Measurements from ENCODE around the gene TRAT1.

The TRAT1 gene

DNA sequence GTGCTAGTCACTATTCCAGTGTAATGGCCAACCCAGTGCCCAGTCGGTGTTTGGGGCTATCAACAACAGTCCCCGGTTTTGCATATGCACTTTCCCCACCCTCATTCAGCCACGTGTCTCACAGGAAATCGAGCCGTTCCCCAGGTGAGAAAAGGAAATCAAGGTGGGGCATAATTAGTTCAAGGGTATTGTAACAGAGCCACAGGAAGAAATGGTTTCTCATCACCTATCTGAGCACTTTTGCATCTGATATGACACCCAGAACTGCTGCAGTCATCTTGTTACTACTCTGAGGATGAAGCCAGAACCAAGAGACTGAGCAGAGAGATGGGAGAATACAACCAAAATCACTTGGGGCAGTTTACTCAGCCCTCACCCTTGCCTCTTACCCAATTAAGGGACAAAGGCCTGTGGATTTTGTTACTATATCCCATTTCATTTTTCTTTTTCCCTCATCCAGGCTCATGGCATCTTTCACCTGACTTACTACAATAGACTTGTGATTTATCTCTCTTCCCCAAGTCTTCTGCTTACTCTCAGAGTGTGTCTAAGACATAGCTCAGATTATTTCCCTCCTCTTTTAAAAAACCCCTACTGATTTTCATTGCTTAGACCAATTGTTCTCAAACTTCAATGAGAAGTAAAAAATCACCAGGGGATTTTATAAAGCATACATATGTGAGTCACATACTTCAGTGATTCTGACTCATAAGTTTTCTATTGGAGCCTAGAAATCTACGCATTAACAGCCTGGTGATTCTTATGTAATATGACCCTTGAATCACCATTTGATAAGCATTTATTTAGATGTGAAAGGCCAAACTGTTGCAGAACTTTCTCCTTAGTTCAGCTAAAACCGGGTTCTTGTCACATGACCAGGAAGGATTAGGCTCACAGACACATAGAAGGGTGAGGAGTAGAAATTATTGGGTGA, 40.5 kb downstream of the TRAT1 start:
- DNase-seq, result no peak

DNA sequence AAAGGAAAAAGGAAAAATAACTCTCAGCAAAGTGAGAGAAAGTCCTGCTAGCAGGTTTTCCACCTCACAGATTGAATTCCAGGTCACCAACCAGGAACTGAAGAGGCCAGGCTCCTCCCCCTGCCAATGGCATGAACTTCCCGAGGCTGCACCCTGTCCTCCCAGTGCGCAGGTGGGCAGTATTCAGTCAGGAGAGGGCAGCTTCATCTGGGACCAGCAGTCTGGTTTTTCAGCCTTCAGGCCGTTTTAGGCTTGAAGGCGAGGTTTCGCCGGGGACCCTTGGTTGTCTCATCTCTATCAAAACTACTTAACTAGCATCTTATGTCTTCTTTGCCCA, 41.2 kb downstream of the TRAT1 start:
- peak; percentile 16 for DNase-seq

DNA sequence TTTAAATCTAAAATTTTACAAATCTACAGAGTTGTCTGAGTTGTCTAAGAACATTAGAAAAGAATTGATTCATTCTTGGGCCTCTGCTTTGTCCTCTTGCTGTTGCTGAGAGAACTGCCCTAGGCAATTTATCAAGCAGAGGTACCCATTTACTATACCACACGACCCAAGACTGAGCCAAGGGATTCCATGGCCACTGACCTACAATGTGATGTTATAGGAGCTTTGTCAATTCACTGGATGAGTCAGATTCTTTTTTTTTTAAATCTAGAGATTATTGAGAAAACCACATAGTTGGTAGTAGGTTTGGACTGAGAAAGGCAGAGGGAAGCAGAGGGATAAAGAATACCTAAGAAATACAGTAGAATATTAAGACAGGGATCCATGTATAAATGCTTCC, 55.3 kb downstream of the TRAT1 start:
- DNase-seq, result no peak

DNA sequence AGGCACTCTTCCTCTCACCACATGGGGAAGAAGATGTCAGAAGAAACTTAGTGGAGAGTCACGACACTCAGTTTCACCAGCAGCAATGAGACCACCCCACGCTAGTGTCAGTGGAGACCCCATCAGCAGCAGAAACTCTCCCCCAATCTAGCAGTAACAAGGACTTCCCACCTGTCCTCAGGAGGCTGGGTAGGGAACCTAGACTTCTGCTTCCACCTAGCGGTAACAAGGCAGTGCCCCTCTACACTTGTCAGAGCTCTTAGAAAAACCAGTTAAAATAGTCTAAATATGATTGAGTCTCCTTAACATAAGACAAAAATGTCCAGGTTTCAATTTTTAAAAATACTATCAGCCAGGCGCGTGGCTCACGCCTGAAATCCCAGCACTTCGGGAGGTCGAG, 57.3 kb downstream of the TRAT1 start:
- no peak for DNase-seq

DNA sequence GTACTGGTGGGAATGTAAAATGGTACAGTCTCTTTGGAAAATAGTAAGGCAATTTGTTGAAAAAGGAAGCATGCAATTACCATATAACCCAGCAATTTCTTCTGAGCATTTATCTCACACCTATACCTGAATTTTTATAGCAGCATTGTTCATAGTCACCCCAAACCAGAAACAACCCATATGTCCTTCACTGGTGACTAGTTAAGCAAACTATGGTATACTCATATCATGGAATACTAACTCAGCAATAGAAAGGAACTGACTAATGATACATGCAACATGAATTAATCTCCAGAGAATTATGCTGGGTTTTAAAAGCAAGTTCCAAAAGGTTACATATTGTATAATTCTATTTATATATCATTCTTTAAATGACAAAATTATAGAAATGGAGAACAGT, 60.2 kb downstream of the TRAT1 start:
- DNase-seq, result no peak

DNA sequence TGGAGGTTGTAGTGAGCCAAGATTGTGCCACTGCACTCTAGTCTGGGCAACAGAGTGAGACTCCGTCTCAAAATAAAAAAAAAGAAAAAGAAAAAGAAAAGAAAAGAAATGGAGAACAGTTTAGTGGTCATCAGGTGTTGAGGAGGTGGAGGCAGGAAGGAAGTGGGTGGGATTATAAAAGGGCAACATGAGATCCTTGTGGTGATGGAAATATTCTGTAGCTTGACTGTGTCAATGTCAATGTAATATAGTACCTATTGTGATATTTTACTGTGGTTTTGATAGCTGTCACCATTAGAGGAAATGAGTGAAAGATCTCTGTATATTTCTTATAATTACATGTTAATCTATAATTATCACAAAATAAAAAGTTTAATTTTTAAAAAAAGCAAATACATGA, 60.8 kb downstream of the TRAT1 start:
- no peak for DNase-seq

DNA sequence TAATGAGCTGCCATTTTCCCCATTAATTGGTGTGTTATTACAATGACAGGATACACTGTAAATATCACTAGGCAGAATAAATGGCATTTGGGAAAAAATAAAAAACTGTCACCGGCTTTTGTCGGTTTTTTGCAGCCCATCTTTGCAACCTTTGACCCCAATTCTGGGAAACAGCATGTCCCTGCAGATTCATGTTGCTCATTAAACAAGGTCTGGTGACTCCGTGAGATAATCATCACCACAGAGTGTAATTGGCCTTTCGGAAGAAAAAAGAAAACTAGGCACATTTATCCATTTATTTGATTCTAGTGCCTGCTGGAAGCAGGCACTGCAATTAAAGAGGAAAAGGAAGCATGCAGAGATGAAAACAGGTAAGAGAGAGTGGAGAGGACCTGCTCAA, 64.5 kb downstream of the TRAT1 start:
- no peak for DNase-seq

DNA sequence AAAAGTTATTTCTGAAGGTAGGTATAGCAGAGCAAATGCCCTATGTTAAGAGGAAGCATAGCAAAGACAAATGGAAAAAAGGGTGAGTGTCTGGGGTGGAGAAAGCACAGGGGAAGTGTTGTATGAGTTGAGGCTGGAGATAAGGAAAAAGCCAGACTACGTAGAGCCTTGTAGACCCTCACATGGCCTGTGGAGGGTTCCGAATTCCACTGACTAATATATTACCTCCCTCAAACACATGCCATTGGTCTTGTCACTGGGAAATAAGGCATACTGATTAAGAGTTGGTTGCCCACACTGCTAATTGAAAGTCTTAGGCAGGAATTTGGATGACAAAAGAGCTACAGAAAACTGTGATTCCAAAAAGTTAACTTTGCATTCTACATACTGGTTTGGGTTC, 65.2 kb downstream of the TRAT1 start:
- DNase-seq, result no peak

DNA sequence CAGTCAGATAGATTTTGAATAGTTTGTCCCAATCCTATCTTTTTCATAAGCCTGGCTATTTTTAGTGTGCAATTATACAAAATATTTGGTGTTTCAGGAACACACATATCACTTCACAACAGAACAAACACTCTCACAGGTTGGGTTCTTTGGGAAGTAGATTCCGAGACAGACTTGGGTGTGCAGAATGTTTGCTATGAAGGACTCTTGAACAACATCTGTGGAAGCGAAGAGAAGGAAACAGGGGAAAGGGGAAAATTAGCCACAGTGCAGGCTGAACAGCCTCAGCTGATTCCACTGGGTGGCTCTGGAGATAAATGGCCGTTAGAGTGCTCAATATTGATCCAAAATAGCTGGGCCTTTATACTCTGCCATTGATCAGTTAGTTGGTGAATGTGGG, 69.2 kb downstream of the TRAT1 start:
- DNase-seq, result no peak

DNA sequence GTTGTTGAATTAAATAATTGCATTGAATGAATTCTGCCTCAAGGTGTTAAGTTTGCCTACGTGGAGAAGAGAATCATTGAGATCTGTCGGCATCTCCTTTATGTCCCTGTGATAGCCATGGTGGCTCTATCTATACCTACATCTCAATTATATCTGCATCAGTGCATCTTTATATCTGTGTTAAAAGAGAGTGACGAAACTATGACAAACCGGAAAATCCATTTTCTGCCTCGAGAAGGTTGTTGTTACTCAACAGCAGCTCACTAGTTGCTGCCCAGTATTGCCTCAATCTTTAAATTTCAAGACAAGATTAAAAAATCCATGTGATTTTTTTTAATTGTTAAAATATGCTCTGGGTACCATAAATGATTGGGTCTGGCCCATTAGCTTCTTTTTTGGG, 72.4 kb downstream of the TRAT1 start:
- no peak for DNase-seq

DNA sequence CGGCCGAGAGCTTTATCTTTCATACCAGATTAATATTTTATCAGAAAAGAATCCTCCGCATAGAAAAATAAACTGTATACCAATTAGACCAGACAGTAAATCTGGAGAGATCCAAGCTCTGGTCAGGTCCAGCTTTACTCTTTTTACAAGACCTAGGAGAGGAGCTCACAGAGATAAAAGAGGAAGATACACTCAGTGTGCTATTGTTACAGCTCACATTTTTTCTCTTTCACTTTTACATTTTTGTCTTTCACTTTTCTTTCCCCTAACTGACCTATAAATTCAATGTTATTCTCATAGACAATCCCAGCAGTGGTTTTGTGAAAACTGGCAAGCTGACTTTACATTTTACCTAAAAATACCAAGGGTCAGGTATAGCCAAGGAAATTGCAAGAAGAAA, 75.3 kb downstream of the TRAT1 start:
- DNase-seq, result no peak

DNA sequence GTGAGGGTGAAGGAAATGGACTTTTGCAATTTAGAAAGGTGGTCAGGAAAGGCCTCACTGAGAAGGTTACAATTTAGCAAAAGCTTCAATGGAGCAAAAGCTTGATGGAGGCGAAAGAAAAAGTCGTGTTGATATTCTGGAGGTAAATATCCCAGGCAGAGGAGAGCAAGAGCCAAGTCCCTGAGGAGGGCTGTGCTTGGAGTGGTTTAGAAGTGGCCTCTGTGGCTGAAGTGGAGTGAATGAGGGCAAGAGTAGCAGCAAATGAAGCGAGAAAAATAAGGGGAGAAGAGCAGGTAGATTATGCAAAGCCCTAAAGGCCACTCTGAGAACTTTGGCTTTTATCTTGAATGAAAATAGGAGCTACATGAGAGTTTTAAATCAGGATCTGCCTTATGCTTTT, 76.9 kb downstream of the TRAT1 start:
- DNase-seq, result no peak
